GM12891 (cell line): ENCODE measurements around the gene MCTP1.

Source experiments
- DNase-seq: peaks from one replicate; pipeline ENCODE4 v3.0.0; 2011; ENCODE audit warnings: low spot score; ENCODE audit not compliant: insufficient read length
- FAIRE-seq: peaks from 2 replicates; lab custom pipeline; 2011; peaks lifted over from hg19 to GRCh38; lab: Jason Lieb, UNC
- PAX5 ChIP-seq: IDR thresholded peaks from 2 replicates; pipeline ENCODE4 v1.6.1; 2011; ENCODE audit warnings: low read length, moderate library complexity, mild to moderate bottlenecking; ENCODE audit not compliant: insufficient read depth, severe bottlenecking
- POLR2A ChIP-seq: IDR thresholded peaks from 2 replicates; pipeline ENCODE4 v1.6.1; 2011; ENCODE audit warnings: low read depth, low read length, control low read depth
- POLR2AphosphoS5 ChIP-seq: IDR thresholded peaks from 2 replicates; pipeline ENCODE4 v1.6.1; 2011; ENCODE audit warnings: low read depth, low read length, control low read depth
- POU2F2 ChIP-seq: IDR thresholded peaks from 2 replicates; pipeline ENCODE4 v1.6.1; 2011; ENCODE audit warnings: low read depth, mild to moderate bottlenecking, control low read depth, low read length, moderate library complexity
- SPI1 ChIP-seq: IDR thresholded peaks from 2 replicates; pipeline ENCODE4 v1.6.1; 2011; ENCODE audit warnings: low read depth, low read length, control low read depth
- TAF1 ChIP-seq: IDR thresholded peaks from 2 replicates; pipeline ENCODE4 v1.6.1; 2011; ENCODE audit warnings: low read depth, low read length, control low read depth

MCTP1 gene

DNA sequence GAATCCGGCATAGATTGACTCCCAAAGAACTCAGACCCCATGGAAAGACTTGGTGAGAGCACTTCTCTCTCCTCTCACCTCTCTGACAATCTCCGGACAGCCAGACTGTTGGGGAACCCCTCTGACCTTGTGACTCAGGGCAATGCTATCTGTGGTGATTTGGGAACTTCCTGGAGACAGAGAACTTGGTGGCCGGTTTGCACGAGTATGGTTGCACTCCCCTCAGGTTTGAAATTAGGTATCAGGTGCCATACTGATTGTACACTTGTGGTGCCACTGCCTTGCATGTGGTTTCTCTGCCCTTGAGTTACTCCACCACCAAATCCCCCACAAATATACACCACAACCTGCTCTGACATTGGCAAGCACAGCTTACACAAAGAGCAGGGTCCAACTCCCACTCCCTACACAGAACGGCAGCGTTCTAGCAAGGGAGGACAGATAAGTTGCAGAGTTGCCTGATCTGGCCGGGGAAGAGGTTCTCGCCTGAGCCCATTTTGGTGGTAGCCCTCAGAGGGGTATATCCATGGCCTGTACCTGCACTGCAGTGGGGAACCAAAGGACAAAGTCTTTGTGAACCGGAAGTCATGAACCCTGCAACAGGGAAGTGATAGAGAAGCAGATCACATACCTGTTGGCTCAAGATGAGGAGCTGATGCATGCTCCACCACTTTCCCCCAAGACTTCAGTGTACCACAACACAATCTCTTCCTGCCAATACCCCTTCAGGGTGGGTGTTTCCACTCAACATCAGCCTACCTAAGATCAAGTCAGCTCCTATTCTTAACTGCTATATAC is 255.1 kb downstream of the MCTP1 start:
- TF ChIP-seq PAX5 (no peak), SPI1 (peak; percentile 31; the same call in 1 of the 2 replicates)
- no peak for DNase-seq
- FAIRE-seq: peak; percentile 89

DNA sequence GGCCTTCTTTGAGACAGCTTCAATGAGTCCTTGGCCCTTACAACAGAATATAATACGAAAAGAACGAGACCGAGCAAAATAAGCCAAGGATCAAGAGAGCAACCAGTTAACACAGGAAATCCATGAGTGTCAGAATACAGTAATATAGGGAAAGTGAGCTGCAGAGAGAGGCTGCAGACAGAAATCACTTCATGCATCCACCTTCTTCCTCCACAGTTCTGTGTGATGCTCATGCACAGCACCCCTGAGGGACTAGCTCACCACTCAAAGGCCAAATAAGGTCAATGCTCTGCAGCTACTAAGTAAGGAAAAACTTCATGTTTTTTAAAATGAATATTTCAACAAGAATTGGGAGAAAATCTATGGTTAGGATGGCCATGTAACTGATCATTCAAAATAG is 257.1 kb downstream of the MCTP1 start:
- no peak for TF ChIP-seq SPI1
- no peak for TF ChIP-seq POLR2AphosphoS5
- TF ChIP-seq PAX5: no peak
- TF ChIP-seq POU2F2: no peak
- TF ChIP-seq POLR2A: no peak
- TF ChIP-seq TAF1: no peak
- no peak for FAIRE-seq

DNA sequence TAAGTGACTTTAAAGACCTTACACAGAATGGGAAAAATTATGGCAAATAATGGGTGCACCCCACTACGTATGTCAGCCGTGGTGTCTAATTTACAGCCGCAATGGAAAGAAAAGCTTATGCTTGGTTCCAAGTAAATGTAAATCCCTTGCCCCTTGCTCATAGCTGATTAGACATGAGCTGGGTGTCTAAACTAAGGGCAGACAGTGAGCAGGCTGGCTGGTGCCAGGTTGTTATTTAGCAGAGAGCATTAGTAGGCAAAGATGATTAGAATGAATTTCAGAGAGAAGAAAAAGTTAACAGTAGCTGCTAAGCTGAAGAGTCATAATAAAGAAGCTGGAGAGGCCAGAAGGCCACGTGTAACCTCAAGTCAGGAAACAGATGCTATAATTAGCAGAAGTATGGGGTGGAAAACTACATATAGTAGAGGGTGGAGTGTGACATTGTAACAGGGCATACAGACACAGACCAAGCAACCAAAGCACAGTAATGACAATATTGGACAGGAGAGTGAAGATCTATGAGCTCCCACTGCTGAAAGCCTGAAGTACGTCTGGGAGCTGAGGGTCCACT is 257.7 kb downstream of the MCTP1 start:
- no peak for DNase-seq
- FAIRE-seq: peak; percentile 92
- TF ChIP-seq TAF1: no peak
- TF ChIP-seq PAX5: no peak
- TF ChIP-seq POLR2AphosphoS5: no peak
- TF ChIP-seq POLR2A: no peak
- TF ChIP-seq SPI1: no peak
- no peak for TF ChIP-seq POU2F2

More for the DNA sequence above, 257.1 kb downstream of the MCTP1 start:
- no peak for DNase-seq

DNA sequence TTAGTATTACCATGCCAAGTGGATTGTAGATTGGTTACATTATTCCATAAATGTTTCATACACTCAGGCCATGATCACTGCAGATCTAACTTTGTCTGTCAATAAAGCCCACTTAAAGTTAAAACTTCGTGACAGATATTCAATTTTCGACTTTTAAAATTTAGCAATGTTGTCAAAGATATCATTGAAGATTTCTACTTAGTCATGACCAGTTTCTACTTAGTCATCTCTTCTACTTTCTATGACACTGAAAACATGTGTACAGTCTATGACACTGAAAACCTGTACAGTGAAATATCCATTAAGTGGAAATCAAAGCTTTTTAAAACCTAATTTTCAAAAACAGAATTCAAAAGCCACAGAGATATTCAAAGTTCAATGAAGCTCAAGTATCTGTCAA is 258.2 kb downstream of the MCTP1 start:
- DNase-seq: no peak
- TF ChIP-seq TAF1 (no peak), PAX5 (no peak), POU2F2 (no peak), POLR2A (no peak), POLR2AphosphoS5 (no peak), SPI1 (no peak)
- FAIRE-seq: peak; percentile 9

DNA sequence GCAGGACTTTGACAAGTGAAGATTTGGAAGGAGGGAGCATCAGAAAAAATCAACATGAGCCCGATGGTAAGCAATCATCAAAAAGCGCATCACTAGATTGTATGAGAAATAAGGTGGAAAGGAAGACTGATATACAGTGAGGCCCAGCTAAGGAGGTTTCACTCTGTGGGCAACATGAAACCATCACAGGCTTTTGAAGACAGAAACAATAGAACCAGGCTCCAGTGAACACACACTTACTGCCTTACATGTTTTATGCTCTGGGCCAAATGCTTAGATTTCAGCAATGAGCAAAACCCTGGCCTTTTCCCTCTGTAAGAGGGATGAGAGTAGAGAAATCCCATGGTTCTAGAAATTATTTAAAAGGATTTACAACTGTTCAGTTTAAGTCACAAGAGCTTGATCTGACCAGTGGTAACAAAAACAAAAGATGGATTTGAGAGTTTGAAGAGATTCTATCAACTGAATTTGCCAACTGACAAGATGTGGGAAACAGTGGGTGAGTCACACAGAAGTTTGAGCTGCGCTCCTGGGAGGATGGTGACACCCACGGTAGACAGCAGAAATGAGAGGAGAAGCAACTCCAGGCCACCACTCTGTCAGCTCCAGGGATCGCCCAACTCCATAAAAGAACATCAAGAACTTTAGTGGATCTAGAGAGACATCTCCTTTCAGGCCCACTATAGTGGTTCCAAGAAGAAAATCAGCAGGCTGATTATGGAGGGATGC is 261.8 kb downstream of the MCTP1 start:
- TF ChIP-seq POLR2AphosphoS5: no peak
- TF ChIP-seq TAF1: no peak
- DNase-seq: no peak
- peak; percentile 87 for FAIRE-seq

DNA sequence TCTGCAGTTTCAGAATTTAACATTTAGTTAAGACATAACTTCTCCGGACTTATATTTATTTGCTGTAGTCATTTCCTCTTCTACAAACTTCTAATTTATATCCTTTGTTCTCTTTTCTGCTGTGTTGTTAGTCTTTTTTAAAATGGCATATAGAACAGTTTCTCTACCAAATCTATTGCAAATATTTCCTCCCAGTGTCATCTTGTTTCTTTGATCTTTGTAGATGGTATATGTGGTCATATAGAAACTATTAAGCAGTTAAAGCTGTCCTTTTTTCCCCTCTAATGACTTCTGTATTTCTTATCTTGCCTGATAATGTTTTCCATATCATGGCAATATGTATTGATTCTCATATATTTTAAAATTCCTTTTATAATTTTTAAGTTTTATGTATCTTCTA is 264.5 kb downstream of the MCTP1 start:
- peak; percentile 9 for FAIRE-seq
- TF ChIP-seq SPI1 (no peak), POU2F2 (no peak), POLR2AphosphoS5 (no peak), POLR2A (no peak), TAF1 (no peak), PAX5 (no peak)
- DNase-seq: no peak

DNA sequence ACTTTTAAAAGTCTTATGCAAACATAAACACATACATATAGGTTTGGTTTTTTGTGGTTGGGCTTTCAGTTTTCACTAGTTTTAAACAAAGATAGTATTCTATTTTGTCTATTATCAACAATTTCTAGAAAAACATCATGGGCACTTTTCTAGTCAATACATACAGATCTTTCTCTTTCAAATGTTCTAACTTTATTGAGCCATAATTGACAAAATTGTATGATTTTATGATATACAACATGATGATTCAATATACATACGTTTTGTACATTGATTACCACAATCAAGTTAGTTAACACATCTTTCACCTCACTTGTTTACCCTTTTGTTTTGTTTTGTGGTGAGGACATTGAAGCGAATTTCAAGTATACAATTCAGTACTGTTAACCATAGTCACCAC is 265.9 kb downstream of the MCTP1 start:
- no peak for TF ChIP-seq TAF1
- TF ChIP-seq POLR2A: no peak
- no peak for TF ChIP-seq PAX5
- TF ChIP-seq POU2F2: no peak
- TF ChIP-seq POLR2AphosphoS5: no peak
- no peak for TF ChIP-seq SPI1
- DNase-seq (no peak), FAIRE-seq (peak; percentile 65)

DNA sequence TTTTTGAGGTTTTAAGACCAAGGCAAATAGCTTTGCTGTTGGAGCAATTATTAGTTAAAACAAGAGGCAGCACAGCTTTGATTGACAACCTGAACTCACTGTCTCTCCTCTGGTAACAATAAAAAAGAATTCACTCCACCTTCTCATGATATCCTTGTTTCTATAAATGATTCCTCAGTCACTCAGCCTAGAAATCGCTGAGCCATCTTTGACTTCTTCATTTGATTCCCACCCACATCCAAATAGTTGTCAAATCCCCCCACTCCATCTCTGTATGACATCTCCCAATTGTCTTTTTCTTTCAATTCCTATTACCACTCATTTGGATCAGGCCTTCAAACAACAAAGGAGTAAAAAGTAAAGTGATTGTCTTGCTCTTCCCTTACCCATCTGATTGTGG is 266.4 kb downstream of the MCTP1 start:
- TF ChIP-seq PAX5: no peak
- no peak for TF ChIP-seq TAF1
- no peak for TF ChIP-seq POU2F2
- TF ChIP-seq POLR2A: no peak
- no peak for TF ChIP-seq POLR2AphosphoS5
- no peak for TF ChIP-seq SPI1
- FAIRE-seq (no peak), DNase-seq (no peak)

DNA sequence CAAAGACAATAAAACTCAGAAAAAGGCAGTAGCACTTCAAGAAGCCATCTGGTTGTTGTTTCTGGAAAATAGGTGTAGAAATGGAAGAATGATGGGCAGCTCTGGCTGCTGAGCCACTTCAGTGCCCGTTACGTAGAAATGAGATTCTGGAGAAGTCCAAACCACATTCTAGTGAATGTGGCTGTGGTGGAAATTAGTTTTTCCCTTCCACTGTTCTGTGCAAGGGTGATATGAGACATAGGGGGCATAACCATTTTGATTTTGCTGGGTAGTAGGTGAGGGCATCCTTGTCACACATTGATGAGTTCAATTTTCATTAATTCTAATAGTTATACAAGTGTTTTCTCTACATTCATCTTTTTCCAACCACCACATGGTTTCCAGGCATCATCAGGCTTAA is 275.1 kb downstream of the MCTP1 start:
- TF ChIP-seq SPI1 (no peak), TAF1 (no peak), PAX5 (no peak), POLR2A (no peak), POU2F2 (no peak), POLR2AphosphoS5 (no peak)
- FAIRE-seq (peak; percentile 38), DNase-seq (no peak)

DNA sequence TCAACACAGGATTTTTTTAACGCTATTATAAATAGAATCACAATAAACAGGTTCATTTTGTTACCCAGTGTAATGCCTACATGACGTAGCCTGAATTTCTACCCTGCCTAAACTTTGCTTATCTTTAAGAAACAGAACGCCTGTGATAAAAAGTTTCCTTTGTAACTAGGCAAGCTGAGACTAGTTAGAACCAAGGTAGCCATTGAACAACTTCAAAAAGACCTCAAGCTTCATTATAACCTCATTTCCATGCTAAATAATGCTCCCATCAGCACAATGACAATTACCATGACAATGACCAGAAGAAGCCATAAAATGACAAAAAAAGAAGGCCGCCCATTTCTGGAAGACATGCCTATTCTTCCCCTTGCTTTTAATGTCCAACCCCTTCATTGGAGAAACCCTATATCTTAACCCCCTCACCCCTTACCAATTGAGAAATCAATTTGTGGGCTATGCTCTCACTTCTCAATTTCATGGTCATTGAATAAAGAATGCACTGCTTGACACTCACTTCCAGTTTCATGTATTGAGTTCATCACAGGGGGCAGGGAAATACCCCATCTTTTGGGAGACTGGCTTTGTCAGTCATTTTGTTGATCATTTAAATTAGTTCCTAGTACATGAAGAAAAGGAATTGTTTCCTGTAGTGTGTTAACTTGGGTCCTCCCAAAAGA is 276.8 kb downstream of the MCTP1 start:
- FAIRE-seq (peak; percentile 52), DNase-seq (no peak)
- TF ChIP-seq SPI1 (peak; percentile 82), TAF1 (no peak)

DNA sequence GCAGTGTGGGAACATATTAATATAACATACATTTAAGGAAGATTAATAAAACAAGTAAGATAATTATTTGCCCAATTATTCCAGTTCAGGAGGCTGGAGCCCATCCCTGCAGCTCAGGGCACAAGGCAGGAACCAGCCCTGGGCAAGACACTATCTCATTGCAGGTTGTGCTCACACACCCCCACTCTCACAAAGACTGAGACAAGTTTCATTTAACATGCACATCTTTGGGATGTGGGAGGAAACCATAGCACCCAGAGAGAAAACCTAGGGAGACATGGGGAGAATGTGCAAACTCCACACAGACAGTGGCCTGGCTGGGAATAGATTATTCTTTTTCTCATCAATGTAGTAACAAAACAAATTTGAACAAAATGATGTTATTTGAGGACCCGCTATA is 279.1 kb downstream of the MCTP1 start:
- DNase-seq (no peak), FAIRE-seq (no peak)
- TF ChIP-seq POLR2A: no peak
- TF ChIP-seq TAF1: no peak
- no peak for TF ChIP-seq PAX5
- no peak for TF ChIP-seq POU2F2
- no peak for TF ChIP-seq SPI1
- TF ChIP-seq POLR2AphosphoS5: no peak
